Measurements from ENCODE around the gene HOXD11. TPM values are rescaled to one million over a fixed set of nuclear protein-coding genes. Genes with fewer than 3 reads are reported as not detected.

Gene HOXD11
- total RNA-seq, 4 donors from 2014 or later: not detected

DNA sequence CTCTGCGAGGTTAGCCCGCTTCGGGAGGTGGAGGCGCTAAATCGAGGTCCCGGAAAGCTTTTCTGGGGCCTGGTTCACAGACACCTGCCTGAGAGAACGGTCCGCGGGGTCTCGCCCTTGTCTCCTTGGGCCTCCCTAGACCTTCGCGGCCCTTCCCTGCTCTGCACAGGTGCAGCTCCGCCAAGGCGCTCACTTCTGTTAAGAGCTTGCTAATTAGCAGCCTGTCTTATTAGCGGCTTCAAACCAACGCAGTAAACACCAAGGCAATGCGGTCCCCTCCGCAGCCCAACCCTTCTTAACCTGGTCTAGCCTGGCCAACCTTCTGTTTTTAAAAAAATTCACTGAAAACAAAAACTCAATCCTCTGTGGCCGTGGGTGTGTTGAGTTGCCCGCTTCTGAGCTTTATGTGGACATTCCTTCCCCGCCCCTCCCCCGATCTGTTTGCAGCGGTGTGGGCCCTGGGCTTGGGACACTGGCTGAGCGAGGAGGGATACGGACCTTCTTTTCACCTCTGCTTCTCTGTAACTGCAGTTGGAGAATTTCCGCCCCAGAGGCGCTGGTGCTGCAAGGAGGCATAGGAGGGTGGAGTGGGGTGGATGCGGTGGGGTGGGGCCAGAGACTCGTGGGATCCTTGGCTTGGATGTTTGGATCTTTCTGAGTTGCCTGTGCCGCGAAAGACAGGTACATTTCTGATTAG lies 40.9 kb downstream of the HOXD11 start:
- Histone ChIP-seq H3K27ac (no peak overlapping the region), H3K4me3 (no peak overlapping the region)

DNA sequence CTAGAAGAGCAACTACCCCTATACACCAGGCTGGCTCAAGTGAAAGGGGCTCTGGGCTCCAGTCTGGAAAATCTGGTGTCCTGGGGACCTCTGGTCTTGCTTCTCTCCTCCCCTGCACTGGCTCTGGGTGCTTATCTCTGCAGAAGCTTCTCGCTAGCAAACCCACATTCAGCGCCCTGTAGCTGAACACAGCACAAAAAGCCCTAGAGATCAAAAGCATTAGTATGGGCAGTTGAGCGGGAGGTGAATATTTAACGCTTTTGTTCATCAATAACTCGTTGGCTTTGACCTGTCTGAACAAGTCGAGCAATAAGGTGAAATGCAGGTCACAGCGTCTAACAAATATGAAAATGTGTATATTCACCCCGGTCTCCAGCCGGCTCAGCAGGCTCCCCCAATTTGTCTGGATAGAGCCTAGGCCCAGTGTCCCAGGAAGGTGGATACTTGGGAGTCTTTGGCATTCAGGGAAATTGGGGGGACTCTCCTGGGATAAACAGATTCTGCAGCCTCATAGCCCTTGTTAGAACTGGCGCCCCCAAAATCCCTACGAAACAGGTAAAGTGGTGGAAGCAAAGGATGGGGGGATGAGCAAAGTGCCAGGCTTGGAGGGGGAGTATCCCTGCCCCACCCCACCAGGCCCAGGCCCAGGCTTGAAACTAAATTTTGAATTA lies 41.8 kb downstream of the HOXD11 start:
- TF ChIP-seq POLR2A (IDR thresholded peaks at IDR 0.05) (no peak), POLR2AphosphoS5 (IDR thresholded peaks at IDR 0.05) (no peak), EP300 (IDR thresholded peaks at IDR 0.05) (no peak)
- TF ChIP-seq, protein P1, sequence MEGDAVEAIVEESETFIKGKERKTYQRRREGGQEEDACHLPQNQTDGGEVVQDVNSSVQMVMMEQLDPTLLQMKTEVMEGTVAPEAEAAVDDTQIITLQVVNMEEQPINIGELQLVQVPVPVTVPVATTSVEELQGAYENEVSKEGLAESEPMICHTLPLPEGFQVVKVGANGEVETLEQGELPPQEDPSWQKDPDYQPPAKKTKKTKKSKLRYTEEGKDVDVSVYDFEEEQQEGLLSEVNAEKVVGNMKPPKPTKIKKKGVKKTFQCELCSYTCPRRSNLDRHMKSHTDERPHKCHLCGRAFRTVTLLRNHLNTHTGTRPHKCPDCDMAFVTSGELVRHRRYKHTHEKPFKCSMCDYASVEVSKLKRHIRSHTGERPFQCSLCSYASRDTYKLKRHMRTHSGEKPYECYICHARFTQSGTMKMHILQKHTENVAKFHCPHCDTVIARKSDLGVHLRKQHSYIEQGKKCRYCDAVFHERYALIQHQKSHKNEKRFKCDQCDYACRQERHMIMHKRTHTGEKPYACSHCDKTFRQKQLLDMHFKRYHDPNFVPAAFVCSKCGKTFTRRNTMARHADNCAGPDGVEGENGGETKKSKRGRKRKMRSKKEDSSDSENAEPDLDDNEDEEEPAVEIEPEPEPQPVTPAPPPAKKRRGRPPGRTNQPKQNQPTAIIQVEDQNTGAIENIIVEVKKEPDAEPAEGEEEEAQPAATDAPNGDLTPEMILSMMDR (IDR thresholded peaks at IDR 0.05): no peak
- Histone ChIP-seq H3K4me3 (no peak overlapping the region), H3K36me3 (no peaks in the 10 kb centered on the region), H3K27ac (no peak overlapping the region), H3K9me3 (no peaks in the 10 kb centered on the region), H3K4me1 (peaks cover 0 to 17% (median 0%) of the 10 kb centered on the region in 3 donors), H3K27me3 (peaks cover 95% of the 10 kb centered on the region)
- WGBS, 2 donors (ENCODE audit: low coverage in 1 of 2): 43 to 71% methylated on average over 1 to 7 of the region's 11 CpGs
- ATAC-seq: no peak

More for the DNA sequence above, 40.9 kb downstream of the HOXD11 start:
- TF ChIP-seq POLR2A (IDR thresholded peaks at IDR 0.05) (no peak), EP300 (IDR thresholded peaks at IDR 0.05) (no peak), POLR2AphosphoS5 (IDR thresholded peaks at IDR 0.05) (no peak)
- TF ChIP-seq, protein P1 (IDR thresholded peaks at IDR 0.05): no peak
- H3K4me1 ChIP-seq: peaks cover 0 to 17% (median 0%) of the 10 kb centered on the region in 3 donors
- no peak for ATAC-seq
- no peaks in the 10 kb centered on the region for H3K36me3 ChIP-seq
- WGBS, 2 donors (ENCODE audit: low coverage in 1 of 2): 10 to 43% methylated on average over 2 to 5 of the region's 31 CpGs
- peaks cover 95% of the 10 kb centered on the region for H3K27me3 ChIP-seq
- no peaks in the 10 kb centered on the region for H3K9me3 ChIP-seq

DNA sequence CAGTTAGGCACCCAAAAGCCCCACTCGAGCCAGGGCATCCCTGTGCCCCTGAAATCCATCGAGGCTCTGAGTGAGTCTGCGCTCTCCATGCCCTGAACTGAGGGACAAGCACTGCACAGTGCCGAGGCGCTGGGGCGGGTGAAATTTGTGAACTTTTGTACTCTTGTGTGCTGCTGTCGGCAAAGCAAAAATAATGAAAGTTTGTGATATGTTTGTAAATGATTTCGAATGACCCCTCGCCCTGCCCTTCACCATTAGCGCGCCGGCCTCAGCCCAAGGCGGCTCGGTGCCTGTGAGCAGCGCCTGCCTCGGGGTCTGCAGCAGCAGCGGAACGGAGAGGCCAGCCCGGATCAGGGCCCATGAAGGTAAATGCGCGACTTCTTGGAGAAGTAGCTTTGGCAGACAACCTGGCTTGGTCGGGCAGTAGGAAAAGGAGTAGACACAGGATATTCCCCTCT lies 42.4 kb downstream of the HOXD11 start:
- Histone ChIP-seq H3K4me1 (peaks cover 0 to 17% (median 0%) of the 10 kb centered on the region in 3 donors), H3K9me3 (no peaks in the 10 kb centered on the region), H3K36me3 (no peaks in the 10 kb centered on the region), H3K27ac (no peak overlapping the region), H3K27me3 (peaks cover 100% of the 10 kb centered on the region), H3K4me3 (no peak overlapping the region)
- TF ChIP-seq EP300 (IDR thresholded peaks at IDR 0.05) (no peak), POLR2A (IDR thresholded peaks at IDR 0.05) (no peak), POLR2AphosphoS5 (IDR thresholded peaks at IDR 0.05) (no peak)
- TF ChIP-seq, protein P1 (IDR thresholded peaks at IDR 0.05): no peak
- no peak for ATAC-seq
- WGBS, 2 donors (ENCODE audit: low coverage in 1 of 2): 8 to 27% methylated on average over 3 to 20 of the region's 22 CpGs

DNA sequence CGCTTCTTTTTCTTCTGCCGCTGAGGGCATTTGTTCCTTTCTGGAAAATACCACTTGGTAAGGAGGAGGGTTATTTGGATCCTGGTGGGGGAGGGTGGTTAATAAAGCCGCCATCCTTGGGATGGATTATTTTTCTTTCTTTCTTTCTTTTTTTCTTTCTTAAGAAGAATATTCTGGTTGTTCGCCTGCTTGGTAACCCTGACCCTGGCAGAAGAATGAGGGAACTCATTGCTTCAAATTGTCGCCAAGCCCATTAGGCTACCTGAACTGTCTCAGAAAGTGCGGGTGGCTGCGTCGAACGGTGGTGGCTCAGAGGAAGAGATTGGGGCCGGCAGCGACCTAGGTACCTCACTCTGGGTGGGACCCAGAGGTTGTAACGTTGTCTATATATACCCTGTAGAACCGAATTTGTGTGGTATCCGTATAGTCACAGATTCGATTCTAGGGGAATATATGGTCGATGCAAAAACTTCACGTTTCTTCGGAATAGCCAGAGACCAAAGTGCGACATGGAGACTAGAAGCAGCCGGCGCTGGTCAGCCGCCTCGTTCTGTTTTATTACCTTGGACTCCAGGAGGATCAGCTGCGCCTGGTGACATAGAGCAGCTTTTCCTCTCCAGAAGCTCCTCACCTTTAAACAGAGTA lies 43.0 kb downstream of the HOXD11 start:
- Histone ChIP-seq H3K27me3 (peaks cover 100% of the 10 kb centered on the region), H3K27ac (no peak overlapping the region), H3K4me3 (no peak overlapping the region), H3K36me3 (no peaks in the 10 kb centered on the region), H3K4me1 (peaks cover 0 to 17% (median 0%) of the 10 kb centered on the region in 3 donors), H3K9me3 (no peaks in the 10 kb centered on the region)
- no peak for ATAC-seq
- WGBS, 2 donors (ENCODE audit: low coverage in 1 of 2): 14 to 37% methylated on average over 3 to 20 of the region's 24 CpGs
- TF ChIP-seq, protein P1 (IDR thresholded peaks at IDR 0.05): no peak
- TF ChIP-seq EP300 (IDR thresholded peaks at IDR 0.05) (no peak), POLR2AphosphoS5 (IDR thresholded peaks at IDR 0.05) (no peak)
